ENCODE results near the gene DMKN.
"Not testable (repeated sequence)": the region's sequence is repeated elsewhere in the genome, so short reads cannot be mapped to it uniquely, and the experiment has no call there.

DMKN gene

DNA sequence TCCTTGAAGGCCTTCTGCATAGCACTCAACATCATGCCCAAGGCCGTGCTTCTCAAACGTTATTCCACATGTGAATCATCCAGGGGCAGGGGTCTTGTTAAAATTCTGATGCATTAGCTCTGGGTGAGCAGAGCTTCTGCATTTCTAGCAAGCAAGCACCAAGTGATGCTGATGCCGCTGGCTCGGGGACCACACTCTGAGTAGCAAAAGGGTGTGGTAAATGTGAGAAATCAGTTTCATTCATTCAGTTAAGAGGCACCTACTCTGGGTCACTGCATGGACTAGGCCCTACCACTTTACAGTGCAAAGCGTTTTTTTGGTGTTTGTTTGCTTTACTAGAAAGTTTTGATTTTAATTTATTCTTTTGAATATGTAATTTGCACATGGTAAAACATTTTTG, 30.4 kb downstream of the DMKN start:
- TF ChIP-seq, protein P1, sequence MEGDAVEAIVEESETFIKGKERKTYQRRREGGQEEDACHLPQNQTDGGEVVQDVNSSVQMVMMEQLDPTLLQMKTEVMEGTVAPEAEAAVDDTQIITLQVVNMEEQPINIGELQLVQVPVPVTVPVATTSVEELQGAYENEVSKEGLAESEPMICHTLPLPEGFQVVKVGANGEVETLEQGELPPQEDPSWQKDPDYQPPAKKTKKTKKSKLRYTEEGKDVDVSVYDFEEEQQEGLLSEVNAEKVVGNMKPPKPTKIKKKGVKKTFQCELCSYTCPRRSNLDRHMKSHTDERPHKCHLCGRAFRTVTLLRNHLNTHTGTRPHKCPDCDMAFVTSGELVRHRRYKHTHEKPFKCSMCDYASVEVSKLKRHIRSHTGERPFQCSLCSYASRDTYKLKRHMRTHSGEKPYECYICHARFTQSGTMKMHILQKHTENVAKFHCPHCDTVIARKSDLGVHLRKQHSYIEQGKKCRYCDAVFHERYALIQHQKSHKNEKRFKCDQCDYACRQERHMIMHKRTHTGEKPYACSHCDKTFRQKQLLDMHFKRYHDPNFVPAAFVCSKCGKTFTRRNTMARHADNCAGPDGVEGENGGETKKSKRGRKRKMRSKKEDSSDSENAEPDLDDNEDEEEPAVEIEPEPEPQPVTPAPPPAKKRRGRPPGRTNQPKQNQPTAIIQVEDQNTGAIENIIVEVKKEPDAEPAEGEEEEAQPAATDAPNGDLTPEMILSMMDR (IDR thresholded peaks at IDR 0.05; ENCODE audit: insufficient read depth, missing control alignments), result no peak
- no peak for FAIRE-seq
- DNase-seq (ENCODE audit: insufficient read length, low spot score), result no peak

DNA sequence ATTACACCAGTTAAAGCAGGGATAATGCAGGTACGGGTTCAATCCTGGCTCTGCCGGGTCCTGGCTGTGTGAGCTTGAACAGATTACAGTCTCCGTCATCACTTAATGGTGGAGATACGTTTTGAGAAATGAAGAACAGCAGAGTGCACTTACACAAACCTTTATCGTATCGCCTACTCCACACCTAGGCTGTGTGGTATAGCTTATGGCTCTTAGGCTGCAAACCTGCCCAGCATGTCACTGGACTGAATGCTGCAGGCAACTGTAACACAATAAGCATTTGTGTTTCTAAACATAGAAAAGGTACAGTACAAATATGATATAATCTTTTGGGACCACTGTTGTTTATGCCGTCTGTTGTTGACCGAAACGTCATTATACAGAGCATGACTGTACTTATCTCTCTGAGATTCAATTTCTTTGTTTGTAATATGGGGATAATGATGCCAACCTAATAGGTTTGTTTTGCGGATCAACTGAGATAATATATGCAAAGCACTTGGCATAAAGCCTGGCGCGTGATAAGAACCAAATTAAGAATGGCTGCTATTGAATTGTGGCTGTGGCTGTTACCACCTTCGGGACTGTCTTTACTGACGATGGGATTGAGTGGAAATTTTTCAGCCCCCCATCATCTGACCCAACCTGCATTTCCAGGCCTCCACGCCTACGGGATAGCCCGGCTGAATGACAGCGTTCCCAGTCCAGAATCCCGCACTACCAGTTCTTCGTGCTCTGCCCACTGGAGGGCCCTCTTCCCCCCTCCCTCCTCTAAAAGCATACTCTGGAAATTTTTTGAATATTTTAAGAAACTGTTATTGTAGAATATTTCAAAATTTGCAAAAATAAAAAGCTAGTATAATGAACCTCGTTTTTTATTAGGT, 34.4 kb downstream of the DMKN start:
- FAIRE-seq (no peak), DNase-seq (ENCODE audit: insufficient read length, low spot score) (no peak)
- TF ChIP-seq, protein P1 (IDR thresholded peaks at IDR 0.05; ENCODE audit: insufficient read depth, missing control alignments), result peak; percentile 22

DNA sequence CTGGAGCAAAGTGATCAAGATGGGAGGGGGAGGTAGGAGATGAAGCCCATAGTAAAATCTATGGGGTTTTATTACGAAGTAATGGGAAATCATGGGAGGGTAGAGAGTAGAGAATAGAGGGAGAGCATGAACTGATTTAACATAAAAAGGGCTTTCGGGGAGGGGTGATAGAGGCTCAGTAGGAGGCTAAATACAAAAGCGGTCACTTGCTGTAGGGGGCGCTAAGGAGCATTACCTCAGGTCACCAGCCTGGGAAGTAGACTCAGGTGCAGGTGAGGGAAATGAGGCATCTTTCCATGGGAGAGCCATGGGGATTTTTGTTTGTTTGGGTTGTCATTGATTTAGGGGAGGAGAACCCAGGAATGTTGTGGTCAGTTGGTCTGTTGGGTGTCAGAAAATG, 37.3 kb downstream of the DMKN start:
- TF ChIP-seq, protein P1 (IDR thresholded peaks at IDR 0.05; ENCODE audit: insufficient read depth, missing control alignments), result no peak
- DNase-seq (ENCODE audit: insufficient read length, low spot score), result no peak
- no peak for FAIRE-seq

DNA sequence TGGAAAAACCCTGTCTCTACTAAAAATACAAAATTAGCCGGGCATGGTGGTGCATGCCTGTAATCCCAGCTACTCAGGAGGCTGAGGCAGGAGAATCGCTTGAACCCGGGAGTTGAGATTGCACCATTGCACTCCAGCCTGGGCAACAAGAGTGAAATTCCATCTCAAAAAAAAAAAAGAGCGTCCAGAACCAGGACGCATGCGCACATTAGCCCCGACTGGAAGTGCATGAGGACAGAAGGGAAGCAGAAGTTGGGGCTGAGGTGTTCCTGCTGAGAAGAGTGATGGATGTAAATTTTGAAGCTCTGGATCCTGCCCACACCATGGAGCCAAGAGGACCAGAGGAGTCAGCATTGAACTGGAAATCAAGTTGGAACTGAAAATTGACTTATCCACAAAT, 38.9 kb downstream of the DMKN start:
- not testable (repeated sequence) for FAIRE-seq; DNase-seq (ENCODE audit: insufficient read length, low spot score)

DNA sequence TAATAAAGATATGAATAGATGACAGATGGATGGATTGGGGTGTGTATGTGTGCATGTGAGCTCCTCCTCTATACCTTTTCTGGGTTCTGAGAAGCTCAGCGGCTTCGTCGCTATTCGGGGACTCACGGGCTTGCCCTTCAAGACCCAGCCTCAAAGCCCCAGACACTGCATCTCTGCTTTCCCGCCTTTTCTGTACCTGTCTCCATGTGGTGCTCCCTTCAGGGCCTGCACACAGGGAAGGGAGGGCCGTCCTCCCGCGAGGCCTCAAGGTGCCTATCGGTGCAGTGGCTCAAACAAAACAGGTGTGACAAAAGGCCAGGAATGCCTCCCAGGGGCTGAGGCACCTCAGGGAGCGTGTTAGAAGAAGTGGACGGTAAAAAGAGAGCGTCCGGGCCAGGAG, 39.3 kb downstream of the DMKN start:
- FAIRE-seq, result no peak

DNA sequence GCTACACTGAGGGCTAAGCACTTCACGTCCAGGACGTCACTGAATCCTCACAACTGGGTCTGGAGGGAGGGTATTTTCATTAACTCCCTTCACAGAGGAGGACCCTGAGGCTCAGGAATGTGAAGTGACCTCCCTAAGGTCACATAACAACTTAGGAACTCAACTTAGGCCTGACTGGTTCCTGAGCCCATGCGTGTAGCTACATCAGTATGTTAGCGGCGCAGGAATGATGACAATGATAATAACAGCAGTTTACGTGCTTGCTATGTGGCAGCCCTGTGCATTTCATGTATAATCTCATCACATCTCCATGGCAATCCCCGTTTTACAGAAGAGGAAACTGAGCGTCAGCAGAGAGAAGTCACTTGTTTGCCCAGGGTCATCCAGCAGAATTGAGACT, 41.5 kb downstream of the DMKN start:
- FAIRE-seq, result no peak
- TF ChIP-seq, protein P1 (IDR thresholded peaks at IDR 0.05; ENCODE audit: insufficient read depth, missing control alignments), result no peak
- no peak for DNase-seq (ENCODE audit: insufficient read length, low spot score)

More for the DNA sequence above, 39.3 kb downstream of the DMKN start:
- DNase-seq (ENCODE audit: insufficient read length, low spot score), result no peak
- TF ChIP-seq, protein P1 (IDR thresholded peaks at IDR 0.05; ENCODE audit: insufficient read depth, missing control alignments), result no peak

DNA sequence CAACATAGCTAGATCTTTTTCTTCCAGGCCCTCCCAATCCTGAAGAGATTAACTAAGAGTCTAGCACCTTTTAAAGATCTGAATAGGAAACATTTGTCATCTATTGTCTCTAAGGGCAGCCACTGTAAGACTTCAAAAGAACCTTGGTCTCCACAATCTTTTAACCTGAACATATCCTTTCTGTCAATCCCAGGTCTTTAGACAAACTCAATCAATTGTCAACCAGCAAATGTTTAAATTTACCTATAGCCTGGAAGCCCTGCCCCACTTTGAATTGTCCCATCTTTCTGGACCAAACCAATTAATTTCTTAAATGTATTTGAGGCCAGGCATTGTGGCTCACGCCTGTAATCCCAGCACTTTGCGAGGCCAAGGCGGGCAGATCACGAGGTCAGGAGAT, 42.4 kb downstream of the DMKN start:
- FAIRE-seq; DNase-seq (ENCODE audit: insufficient read length, low spot score): not testable (repeated sequence)

DNA sequence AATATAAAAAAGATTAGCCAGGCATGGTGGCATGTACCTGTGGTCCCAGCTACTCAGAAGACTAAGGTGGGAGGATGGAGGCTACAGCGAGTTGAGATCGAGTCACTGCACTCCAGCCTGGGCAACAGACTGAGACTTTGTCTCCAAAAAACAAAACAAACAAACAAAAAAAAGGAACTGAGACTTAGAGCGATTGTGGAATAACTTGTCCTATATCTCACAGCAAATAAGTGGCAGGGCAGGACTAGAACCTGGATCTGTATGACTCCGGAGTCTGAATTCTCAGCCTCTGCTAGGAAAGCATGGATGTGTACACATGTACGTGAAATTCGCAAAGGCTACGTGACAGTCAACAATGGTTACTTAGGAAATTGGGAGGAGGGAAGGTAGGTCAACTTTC, 43.3 kb downstream of the DMKN start:
- DNase-seq (ENCODE audit: insufficient read length, low spot score), result no peak
- no peak for FAIRE-seq
- TF ChIP-seq, protein P1 (IDR thresholded peaks at IDR 0.05; ENCODE audit: insufficient read depth, missing control alignments), result no peak

All from D721Med (cell line).